ENCODE data around the gene BCL6.

BCL6 gene

GRCh38 chr3:187745201-187746058, at the start of gene BCL6:
TSS of gene BCL6 (minus strand) at chr3:187745468. CDS start at chr3:187733693, 11,775 bp downstream.
- DNase-seq (ENCODE audit: insufficient read length, low spot score) = no peak
- FAIRE-seq = no peak

- FAIRE-seq (no peak), DNase-seq (ENCODE audit: insufficient read length, low spot score) (no peak)
Observed at GRCh38 chr3:187794731-187795130, 49.5 kb upstream of the BCL6 start.

- FAIRE-seq = no peak
- no peak for DNase-seq (ENCODE audit: insufficient read length, low spot score)
Observed at GRCh38 chr3:187793618-187794017, 48.4 kb upstream of the BCL6 start.

GRCh38 chr3:187792521-187792920, 47.3 kb upstream of the BCL6 start:
- no peak for FAIRE-seq
- DNase-seq (ENCODE audit: insufficient read length, low spot score) = no peak

GRCh38 chr3:187789872-187790271, 44.6 kb upstream of the BCL6 start:
- FAIRE-seq (no peak), DNase-seq (ENCODE audit: insufficient read length, low spot score) (no peak)

GRCh38 chr3:187788984-187789857, 44.0 kb upstream of the BCL6 start:
- no peak for FAIRE-seq
- DNase-seq (ENCODE audit: insufficient read length, low spot score) = no peak

- no peak for FAIRE-seq
- no peak for DNase-seq (ENCODE audit: insufficient read length, low spot score)
Observed at GRCh38 chr3:187783098-187783497, 37.8 kb upstream of the BCL6 start.

- FAIRE-seq = no peak
Observed at GRCh38 chr3:187782006-187782405, 36.7 kb upstream of the BCL6 start.

GRCh38 chr3:187781001-187781400, 35.7 kb upstream of the BCL6 start:
- DNase-seq (ENCODE audit: insufficient read length, low spot score) (no peak), FAIRE-seq (no peak)

More at GRCh38 chr3:187782006-187782405, 36.7 kb upstream of the BCL6 start:
- no peak for DNase-seq (ENCODE audit: insufficient read length, low spot score)

GRCh38 chr3:187778726-187779125, 33.5 kb upstream of the BCL6 start:
- FAIRE-seq (no peak), DNase-seq (ENCODE audit: insufficient read length, low spot score) (no peak)

GRCh38 chr3:187777331-187777941, 32.2 kb upstream of the BCL6 start:
- FAIRE-seq (no peak), DNase-seq (ENCODE audit: insufficient read length, low spot score) (no peak)

- DNase-seq (ENCODE audit: insufficient read length, low spot score) = no peak
- FAIRE-seq = no peak
Observed at GRCh38 chr3:187775549-187775948, 30.3 kb upstream of the BCL6 start.

- DNase-seq (ENCODE audit: insufficient read length, low spot score) = no peak
- FAIRE-seq = peak; percentile 35
Observed at GRCh38 chr3:187774185-187774789, 29.0 kb upstream of the BCL6 start.

GRCh38 chr3:187773233-187774184, 28.2 kb upstream of the BCL6 start:
- FAIRE-seq (peak; percentile 95), DNase-seq (ENCODE audit: insufficient read length, low spot score) (peak; percentile 18)

- FAIRE-seq (peak; percentile 62), DNase-seq (ENCODE audit: insufficient read length, low spot score) (no peak)
Observed at GRCh38 chr3:187770224-187770623, 25.0 kb upstream of the BCL6 start.

- no peak for FAIRE-seq
Observed at GRCh38 chr3:187769771-187770170, 24.5 kb upstream of the BCL6 start.

GRCh38 chr3:187767266-187768012, 22.2 kb upstream of the BCL6 start:
- DNase-seq (ENCODE audit: insufficient read length, low spot score) (no peak), FAIRE-seq (no peak)

More at GRCh38 chr3:187769771-187770170, 24.5 kb upstream of the BCL6 start:
- DNase-seq (ENCODE audit: insufficient read length, low spot score) = no peak

GRCh38 chr3:187765342-187765741, 20.1 kb upstream of the BCL6 start:
- DNase-seq (ENCODE audit: insufficient read length, low spot score) = no peak
- FAIRE-seq = no peak

All from GM19239 (cell line).